ENCODE data around the gene PIAS4. TPM values are rescaled to one million over a fixed set of nuclear protein-coding genes. Genes with fewer than 3 reads are reported as not detected.

The PIAS4 gene
- polyA plus RNA-seq, 3 donors: 9.0 to 13.3 (median 10.9) TPM

GRCh38 chr19:4034048-4035017, 26.8 kb downstream of the PIAS4 start:
- no peak overlapping the region for H3K27ac ChIP-seq (ENCODE audit: low read depth, low read length)
- 83 to 89% (median 88%) methylated on average over 32 to 34 of the region's 34 CpGs for WGBS, 3 donors

- no peak overlapping the region for H3K27ac ChIP-seq (ENCODE audit: low read depth, low read length)
- WGBS, 3 donors: 81 to 86% (median 83%) methylated on average over 16 to 19 of the region's 19 CpGs
These were observed 27.6 kb downstream of the PIAS4 start for GRCh38 chr19:4035018-4035566.

- 87 to 91% (median 88%) methylated on average over 10 of the region's 10 CpGs for WGBS, 3 donors
- H3K27ac ChIP-seq (ENCODE audit: low read depth, low read length): no peak overlapping the region
These were observed 28.0 kb downstream of the PIAS4 start for GRCh38 chr19:4035582-4035981.

GRCh38 chr19:4036576-4037300, 29.2 kb downstream of the PIAS4 start:
- H3K27ac ChIP-seq (ENCODE audit: low read depth, low read length): no peak overlapping the region
- WGBS, 3 donors: 93% methylated on average over 24 to 25 of the region's 25 CpGs

- H3K27ac ChIP-seq (ENCODE audit: low read depth, low read length): no peak overlapping the region
- WGBS, 3 donors: 93 to 95% (median 95%) methylated on average over 50 to 54 of the region's 54 CpGs
These were observed 29.9 kb downstream of the PIAS4 start for GRCh38 chr19:4037301-4037949.

GRCh38 chr19:4038057-4038456, 30.5 kb downstream of the PIAS4 start:
- WGBS, 3 donors: 89 to 92% (median 90%) methylated on average over 26 to 33 of the region's 33 CpGs
- H3K27ac ChIP-seq (ENCODE audit: low read depth, low read length): no peak overlapping the region

GRCh38 chr19:4038661-4039423, 31.3 kb downstream of the PIAS4 start:
- 78 to 87% (median 86%) methylated on average over 40 of the region's 40 CpGs for WGBS, 3 donors
- H3K27ac ChIP-seq (ENCODE audit: low read depth, low read length): peak overlapping the region; percentile 35

- H3K27ac ChIP-seq (ENCODE audit: low read depth, low read length): no peak overlapping the region
- WGBS, 3 donors: 72 to 85% (median 79%) methylated on average over 14 of the region's 14 CpGs
These were observed 34.7 kb downstream of the PIAS4 start for GRCh38 chr19:4042064-4042730.

- 21 to 77% (median 71%) methylated on average over 14 of the region's 14 CpGs for WGBS, 3 donors
- no peak overlapping the region for H3K27ac ChIP-seq (ENCODE audit: low read depth, low read length)
These were observed 35.2 kb downstream of the PIAS4 start for GRCh38 chr19:4042731-4043082.

- H3K27ac ChIP-seq (ENCODE audit: low read depth, low read length): no peak overlapping the region
- 69 to 85% (median 71%) methylated on average over 11 of the region's 11 CpGs for WGBS, 3 donors
These were observed 35.9 kb downstream of the PIAS4 start for GRCh38 chr19:4043401-4043800.

GRCh38 chr19:4043966-4044715, 36.6 kb downstream of the PIAS4 start:
- 84 to 91% (median 86%) methylated on average over 31 of the region's 31 CpGs for WGBS, 3 donors
- H3K27ac ChIP-seq (ENCODE audit: low read depth, low read length): no peak overlapping the region

- no peak overlapping the region for H3K27ac ChIP-seq (ENCODE audit: low read depth, low read length)
- WGBS, 3 donors: 77 to 79% (median 78%) methylated on average over 19 to 21 of the region's 21 CpGs
These were observed 37.5 kb downstream of the PIAS4 start for GRCh38 chr19:4044990-4045465.

GRCh38 chr19:4045597-4046361, 38.2 kb downstream of the PIAS4 start:
- no peak overlapping the region for H3K27ac ChIP-seq (ENCODE audit: low read depth, low read length)
- 87 to 90% (median 90%) methylated on average over 30 to 32 of the region's 32 CpGs for WGBS, 3 donors

GRCh38 chr19:4046362-4046691, 38.8 kb downstream of the PIAS4 start:
- 82 to 86% (median 86%) methylated on average over 7 of the region's 7 CpGs for WGBS, 3 donors
- H3K27ac ChIP-seq (ENCODE audit: low read depth, low read length): no peak overlapping the region

GRCh38 chr19:4046946-4047683, 39.6 kb downstream of the PIAS4 start:
- no peak overlapping the region for H3K27ac ChIP-seq (ENCODE audit: low read depth, low read length)
- WGBS, 3 donors: 88 to 90% (median 90%) methylated on average over 32 to 33 of the region's 33 CpGs

Data from adipose tissue (tissue), 3 donors.